Hematopoietic multipotent progenitor cell treated with erythropoietin and hydrocortisone succinate and interleukin-3 and kit ligand, for 6 days (in vitro differentiated cells): ENCODE data around the gene ARNT2.

Source experiments
- DNase-seq: peaks from one replicate; pipeline ENCODE4 v3.0.0-alpha.2; 2015

ARNT2 gene

DNA sequence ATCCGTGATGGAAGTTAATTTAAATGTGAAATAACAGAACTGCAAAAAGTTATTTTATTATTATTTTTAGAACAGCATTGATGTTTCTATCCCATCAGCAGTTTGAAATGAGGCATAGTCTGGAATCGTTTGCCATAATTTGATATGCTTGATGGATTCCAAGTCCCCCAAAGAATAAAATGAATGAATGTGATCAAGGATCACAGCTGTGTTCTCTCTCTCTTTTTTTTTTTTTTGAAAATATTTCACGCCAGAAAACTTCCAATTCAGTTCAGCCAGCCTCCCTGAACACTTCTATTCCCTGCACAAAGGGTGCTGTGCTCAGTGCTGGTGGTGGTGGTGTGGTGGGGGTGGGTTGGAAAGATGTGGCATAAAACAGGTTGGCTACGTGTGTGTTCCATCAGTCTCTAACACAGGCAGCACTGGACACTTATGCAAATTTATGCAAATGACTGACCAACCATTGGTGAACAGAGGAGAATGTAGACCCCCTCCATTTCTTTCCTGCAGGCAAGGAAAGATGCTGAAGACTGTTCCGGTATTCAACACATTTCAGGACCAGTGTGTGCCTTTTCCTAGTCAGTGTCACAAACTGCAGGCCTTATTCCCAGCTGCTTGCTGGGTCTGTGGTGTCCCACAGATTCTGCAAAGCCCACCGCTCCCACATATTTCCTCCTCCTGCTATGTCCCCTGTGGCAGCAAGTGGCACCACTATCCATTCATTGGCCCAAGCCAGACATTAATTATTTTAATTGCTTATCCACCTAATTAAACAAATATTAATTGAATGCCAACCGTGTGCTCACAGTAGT, 10.6 kb downstream of the ARNT2 start:
- no peak for DNase-seq

DNA sequence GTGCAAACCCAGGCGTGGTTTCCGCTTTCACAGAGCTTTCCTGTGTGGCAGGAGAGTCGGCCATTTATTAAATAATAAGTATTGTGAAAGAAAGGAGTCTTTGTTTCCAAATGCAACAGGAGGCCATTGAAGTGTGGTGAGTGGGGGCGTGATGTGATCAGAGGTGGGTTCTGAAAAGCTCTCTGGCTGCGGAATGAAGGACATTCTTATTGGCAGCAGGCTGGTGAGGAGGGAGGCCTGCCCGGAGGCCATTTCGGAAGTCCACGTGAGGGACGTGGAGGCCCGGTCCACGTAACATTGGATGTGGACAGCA, 11.1 kb downstream of the ARNT2 start:
- DNase-seq: no peak

DNA sequence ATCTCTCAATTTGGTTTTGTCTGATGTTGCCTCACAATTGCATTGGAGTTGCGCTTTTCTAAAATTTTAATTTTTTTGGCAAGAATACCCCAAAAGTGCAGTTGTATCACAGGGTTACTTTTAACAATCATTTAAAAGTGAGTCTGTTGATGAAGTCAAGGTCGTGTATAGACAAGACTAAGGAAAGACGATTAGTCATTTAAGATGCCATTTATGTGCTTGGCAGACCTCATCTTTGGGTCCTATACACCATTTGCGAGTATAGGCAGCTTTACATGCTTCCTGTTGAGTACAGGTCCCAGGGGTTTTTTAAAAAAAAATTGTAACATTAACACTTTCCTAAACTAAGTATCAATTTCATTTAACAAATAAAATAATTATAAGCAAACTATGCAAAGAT, 12.5 kb downstream of the ARNT2 start:
- no peak for DNase-seq

DNA sequence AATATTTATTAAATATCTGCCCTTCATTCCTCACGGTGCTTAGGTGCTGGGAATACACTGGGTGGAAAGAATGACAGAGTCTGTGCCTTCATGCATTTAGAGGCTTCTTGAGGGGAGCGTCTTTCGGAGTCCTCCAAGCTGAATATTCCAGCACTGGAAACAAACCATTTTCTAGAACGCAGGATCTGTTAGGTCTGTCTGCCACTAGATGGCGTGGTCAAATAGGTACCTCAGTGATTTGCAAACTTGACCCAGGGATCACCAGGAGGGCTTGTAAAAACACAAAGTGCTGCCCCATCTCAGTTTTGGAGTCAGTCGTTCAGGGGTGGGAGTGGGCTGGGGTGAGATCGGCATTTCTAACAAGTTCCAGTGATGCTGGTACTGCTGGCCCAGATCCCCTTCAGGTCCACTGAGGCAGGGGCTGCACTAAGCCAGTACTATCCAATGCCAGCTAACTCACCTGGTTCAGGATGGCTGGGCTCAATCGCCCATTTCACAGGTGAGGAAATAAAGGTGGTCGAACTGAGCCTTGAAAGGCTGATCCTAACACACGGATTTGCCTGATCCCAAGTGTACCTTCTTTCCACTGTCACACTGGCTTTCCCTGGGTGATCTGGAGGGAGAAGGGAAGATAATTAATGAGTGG, 14.8 kb downstream of the ARNT2 start:
- peak; percentile 77 for DNase-seq

DNA sequence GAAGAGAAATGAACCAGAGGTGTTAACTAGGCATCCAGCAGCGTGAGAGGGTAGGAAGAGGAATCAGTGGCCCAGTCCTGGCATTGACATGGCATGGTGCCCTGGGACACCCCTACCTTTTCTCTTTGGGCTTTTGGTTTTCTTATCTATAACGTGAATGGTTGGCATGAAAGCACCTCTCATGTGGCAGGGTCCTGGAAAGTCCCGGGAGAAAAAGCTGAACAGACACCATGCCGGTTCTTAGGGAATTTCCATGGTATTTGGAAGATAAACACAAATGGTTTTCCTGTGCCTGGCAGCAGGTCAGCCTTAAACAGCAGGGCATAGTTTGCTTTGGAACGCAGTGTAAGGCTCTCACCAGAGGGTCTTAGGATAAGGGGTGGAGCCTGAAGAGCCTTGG, 15.4 kb downstream of the ARNT2 start:
- no peak for DNase-seq

DNA sequence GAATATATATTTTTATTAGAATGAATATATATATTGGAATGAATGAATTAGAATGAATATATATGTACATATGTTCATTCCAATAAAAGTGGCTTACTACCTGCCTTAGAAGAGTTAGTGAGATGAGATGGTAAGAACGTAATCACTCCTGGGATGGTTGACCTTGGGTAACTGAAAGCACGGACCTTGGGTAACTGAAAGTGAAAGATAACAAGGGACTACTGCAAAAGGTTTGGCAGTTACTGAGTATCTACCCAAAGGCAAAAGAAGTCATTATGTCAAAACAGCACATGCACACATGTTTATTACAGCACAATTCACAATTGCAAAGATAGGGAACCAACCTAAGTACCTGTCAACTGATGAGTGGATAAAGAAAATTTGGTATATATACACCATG, 16.5 kb downstream of the ARNT2 start:
- DNase-seq: no peak

DNA sequence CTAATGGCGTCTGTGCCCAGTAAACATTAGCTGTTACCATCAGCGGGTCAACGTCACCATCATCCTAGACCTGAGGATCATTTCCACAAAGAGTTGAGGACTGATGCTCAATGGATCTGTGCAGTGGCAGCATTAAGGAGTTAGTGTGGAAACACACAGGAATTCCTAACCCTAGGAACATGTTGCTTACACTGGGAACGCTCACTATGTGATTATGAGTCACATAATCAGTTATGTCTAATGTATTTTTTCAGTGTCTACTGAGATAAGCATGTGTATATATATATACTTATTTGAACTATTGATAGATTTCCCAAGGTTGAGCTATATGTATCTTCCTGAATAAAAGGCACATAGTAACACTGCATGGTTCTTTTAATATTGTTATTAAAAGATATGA, 19.0 kb downstream of the ARNT2 start:
- DNase-seq: no peak

DNA sequence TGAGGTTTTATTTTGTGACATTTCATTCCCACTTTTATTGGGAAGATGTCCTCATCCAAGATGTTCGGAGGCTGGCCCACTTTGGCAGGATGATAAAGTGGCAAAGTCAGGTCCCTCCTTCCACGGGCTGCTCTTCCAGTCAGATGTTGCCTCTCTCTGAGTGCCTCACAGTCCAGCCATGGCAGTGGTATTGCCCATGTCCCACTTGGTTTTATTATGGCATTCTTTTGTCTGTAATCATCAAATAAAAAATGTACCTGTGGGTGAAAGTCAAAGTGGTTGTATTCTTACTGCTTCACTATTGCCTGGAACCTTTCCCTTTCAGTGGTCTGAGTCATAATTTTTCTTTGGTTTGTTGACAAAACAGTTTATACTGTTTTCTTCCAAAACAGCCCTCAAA, 20.2 kb downstream of the ARNT2 start:
- DNase-seq: no peak

DNA sequence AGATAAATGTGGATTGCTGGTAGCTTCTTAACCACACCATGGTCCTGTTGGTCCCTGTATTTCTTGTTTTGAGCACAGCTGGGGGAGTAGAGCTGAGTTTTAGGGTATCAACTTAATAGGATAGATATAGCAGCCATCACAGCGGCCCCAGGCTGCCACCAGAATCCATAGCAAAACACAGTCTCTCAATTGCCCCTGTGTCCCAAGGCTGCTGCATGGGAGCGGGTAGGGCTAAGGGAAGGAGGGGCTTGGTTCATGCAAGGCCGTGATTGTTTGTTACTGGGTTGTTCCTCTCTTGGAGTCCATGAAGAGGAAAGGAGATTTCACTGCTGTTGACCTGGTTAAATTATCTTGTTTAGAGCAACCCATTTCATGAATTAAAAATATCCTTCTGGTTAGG, 22.1 kb downstream of the ARNT2 start:
- DNase-seq: no peak

DNA sequence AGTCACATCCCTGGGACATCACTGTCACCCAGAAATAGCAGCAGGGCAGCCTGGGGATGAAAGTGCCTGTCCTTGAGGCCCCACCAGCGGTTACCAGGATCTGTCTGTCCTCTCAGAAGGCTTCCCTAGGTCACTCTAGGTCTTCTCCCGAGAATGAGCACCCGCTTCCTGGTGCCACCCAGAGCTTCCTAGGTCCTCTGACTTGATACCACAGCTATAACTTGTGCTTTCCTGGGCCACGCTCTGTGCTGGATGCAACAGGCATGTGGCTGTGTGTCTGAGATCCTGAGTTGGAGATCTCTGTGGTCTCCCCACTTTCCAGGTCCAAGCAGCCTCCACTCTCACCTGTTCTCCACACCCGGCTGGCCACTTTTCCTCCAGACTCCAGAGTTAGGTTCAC, 25.8 kb downstream of the ARNT2 start:
- DNase-seq: no peak

DNA sequence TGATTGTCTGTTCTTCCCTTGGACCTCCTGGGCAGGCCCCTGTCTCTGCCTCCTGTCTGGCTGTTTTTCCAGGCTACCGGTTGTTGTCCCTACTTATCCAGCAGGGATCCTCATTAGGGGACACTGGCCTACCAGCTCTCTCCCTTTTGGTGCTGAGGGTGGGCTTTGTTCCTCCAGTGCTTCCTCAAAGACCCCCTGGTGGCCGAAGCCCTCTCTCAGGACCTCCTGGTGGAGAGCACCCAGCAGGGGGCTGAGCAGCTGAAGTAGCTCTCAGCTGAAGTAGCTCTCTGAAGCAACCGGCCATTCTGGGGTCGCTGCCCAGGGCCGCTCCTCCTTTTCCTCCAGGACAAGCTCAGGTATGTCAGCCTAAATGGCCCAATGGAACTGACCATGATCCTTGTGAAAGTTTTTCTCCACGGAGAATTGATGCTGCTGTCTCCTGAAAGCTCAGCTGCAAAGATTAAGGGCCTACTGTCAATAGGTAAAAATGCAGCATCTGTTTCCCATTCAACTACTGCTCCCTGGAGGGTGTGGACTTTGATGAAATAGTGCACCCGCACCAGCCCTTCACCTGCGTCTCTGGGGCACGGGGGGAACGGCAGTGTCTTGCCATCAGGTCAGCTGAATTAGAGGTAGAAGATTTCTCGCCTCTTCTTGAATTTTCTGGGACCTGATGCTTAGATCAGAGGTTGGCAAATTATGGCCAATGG, 27.6 kb downstream of the ARNT2 start:
- DNase-seq: no peak

DNA sequence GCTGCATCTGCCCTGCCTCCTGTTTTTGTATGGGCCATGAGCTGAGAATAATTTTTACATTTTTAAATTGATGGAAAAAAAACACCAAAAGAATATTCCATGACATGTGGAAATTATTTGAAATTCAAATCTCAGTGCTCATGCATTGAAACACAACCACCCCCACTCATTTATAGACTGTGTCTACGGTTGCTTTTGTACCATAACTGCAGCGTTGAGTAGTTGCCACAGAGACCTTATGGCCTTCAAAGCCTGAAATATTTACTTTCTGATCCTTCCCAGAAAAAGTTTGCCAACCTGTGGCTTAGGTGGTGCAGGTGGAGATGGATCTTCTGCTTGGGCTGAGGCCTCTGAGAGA, 28.1 kb downstream of the ARNT2 start:
- DNase-seq: no peak

DNA sequence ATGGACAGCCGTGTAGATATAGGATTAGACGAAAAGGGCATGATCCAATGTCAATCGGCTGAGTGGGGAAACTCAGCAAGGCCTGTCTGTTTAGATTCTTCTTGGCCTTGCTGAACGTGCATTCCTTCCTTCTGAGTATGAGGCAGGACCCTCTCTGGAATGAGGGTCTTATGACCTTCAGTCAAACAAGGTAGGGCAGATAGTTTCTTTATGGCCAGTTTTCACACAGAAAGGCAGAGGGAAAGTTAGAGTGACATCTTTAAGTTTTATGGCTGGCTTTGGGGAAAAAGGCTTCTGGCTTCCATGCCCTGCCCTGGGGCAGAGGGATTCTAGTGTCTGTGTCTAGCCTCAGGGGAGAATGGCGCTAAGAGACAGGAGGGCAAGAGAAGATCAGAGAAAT, 29.7 kb downstream of the ARNT2 start:
- DNase-seq: no peak

DNA sequence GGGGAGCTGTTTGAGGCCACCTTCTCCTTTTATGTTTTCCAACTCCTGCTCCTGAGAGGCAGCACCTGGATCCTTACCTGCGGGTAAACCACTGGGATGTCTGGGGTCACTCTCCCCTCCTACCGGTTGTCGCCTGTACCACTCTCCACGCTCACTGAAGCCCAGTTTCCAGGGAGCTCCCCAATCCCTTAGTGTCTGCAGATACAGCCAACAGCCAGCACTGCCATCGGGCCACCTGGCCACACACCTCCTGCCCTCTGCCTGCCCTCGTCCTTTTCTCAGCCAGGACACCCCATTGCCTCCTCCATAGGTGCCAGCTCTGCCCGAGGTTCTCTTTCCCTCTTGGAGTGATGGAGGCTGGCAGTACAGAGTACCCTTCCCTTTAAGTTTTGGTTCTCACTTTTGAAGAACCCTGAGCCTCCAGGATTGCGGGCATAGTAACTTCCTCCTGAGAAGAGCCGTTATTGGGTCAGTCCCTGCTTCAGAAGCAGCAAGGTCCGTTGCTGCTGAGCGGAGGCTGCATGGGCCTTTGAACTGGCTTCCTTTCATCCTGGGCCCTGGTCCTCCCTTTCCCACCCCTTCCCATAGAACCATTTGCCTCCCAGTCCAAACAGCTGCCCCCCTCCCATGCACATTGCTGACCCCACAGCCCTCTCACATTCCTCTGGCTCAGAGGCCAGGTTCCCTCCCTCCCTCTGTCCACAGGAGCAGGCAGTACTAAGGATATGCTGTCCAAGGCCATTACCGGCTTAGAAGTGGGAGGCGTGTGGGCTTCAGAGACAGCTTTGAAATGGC, 30.9 kb downstream of the ARNT2 start:
- no peak for DNase-seq

DNA sequence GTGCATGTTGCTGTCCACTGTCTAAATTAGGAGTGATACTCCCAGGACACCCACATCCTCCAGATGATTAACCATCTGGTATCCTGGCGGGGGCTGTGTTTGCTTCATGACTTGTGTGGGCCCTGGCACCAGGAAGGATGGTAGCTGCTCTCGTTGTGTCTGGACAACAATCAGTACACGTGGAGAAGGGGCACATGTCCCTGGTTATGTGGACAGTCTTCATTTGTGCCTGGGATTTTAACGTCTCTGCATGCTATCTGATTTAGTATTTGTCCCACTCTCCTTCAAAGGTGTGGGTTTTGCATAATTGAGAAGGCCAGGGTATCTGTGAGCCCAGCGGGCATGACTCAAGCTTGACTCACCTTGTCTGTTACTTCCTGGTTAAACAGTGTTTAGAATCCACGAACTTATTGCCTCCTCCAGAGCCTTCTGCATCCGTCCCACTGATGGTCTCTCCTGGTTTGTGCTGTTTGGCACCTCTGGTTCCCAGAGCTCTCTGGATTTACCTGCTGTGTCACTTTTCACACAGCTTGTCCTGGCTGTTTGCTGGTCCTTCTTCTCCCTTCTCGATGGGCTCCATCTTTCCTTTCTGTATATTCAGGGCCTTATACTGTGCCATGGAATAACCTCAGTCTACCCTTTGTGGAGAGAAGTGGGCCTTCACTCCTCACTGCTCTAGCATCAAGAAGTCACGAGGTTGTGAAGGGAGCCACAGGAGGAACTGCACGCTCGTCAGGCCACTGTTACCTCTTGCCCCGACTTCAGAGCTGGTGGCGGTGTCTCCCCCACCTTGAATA, 32.5 kb downstream of the ARNT2 start:
- DNase-seq: no peak

DNA sequence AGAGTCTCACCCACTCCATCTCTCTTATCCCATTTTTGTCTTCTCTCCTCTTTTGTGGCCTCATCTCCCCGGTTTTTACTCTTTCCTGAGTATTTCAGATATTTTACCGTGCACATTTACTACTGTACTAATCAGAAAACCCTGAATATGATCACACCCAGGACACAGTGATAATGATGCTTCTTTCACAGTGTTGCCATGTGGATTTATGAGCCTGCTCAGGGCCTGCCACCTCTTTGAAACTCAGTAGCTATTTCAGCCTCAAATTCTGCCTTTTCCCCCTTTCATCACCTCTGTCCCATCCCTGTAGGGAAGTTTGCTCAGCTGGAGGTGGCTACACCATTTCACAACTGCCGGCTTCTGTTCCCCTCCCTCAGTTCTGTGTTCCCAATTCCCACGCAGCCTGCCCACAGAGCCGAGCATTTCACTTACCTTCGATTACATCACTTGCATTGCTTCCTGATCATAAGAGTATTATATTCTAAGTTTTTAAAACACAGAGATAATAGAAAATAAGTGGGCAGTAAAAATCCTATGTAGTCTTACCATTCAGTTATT, 33.2 kb downstream of the ARNT2 start:
- no peak for DNase-seq

DNA sequence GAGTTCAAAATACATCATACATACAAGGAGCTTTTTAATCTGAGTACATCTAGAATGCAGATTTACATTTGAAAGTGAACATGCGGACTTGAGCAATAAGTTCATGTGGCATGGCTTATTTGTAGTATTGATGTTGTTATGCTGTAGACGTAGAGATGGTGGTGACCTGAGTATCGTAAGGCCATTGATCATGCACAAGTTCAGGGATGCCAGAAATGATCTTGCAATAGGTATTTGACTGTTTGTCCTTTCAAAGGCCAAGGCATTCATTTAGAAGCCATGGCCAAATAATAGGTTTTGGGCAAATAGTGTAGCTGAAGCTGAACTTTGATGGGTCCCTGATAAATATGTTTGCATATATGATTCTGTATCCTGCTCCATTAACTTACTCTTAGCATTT, 35.0 kb downstream of the ARNT2 start:
- no peak for DNase-seq

DNA sequence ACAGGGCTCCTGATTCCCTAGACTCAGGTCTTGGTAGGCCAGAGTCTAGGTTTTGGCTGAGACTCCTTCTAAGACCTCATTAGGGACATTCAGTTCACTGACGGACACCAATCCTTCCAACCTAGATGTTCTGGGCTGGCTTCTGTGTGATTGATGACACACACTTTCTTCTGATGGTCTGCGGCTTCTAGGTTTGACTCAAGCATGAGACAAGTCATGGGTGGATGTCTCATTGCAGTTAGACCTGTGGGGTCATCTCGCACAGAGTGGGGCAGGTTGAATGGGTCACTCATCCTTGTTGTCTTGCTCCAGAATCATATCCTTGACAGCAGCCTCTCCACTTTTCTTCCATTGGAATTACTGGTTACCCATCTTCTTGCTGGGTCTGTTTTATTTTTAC, 35.8 kb downstream of the ARNT2 start:
- DNase-seq: no peak

DNA sequence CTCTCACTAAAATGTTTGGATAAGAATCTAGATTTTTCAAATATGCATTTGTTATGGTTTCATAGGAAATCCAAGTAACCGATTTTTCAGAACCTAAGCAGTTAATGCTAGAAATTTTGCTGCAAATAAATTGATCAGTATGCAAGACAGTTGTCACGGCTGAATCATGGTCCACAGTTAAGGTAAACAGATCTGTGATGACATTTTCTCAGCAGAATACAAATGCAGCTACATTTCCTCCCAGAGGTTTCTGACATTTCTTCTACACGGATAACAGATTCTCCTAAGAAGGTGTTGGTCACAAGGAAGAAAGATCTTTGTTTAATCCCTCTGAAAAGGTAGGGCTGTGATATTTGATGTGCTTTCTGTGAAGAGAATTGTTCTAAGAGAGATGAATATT, 36.9 kb downstream of the ARNT2 start:
- no peak for DNase-seq

DNA sequence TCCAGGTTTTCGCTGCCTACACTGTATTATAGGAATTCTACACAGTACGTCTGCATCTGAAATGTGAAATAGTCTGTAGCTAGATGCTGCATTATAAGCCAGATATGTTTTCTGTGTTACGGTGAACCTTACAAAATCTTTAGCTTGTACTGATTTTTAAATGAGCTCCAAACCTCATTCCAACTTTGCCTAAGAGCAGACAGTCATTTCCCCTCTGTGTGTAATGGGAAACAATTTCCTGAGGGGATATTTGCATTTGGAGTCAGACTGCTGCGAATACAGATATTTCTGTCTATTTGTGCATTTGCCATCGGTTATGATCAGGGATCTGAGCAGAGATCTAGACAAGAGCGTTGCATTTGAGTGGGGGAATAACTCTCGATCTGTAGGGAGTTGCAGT, 37.5 kb downstream of the ARNT2 start:
- no peak for DNase-seq

DNA sequence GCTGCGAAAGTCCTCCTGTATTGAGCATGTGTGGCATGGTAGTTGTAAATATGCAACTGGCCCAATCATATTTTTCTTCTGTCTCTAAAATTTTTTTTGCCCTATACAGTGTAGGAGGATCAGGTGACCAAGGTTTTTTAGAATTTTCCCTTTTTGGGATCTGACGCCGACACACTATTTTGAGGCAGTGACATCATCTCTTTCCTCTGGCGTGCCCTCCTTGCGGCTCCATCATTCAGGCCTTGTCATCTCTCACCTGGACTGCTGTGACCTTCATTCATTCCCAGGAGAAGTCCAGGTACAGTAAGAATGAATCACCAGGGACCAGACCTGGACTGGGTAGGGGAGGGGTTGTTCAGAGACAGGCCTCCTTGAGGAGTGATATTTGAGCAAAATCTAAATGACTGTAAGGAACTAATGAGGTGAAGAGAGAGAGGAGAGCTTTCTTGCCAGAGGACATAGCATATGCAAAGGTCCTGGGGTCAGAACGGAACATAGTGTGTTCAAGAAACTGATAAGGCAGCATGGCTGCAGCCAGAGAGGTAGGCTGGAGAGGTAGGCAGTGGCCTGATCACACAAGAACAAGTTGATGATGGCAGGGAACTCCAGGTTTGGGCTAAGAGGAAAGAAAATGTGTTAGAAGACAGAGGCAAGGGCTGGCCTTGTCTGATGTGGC, 38.7 kb downstream of the ARNT2 start:
- no peak for DNase-seq
